ENCODE results near the gene HLF.

The HLF gene

GRCh38 chr17:55274355-55275255 is 9.8 kb downstream of the HLF start:
- no peak for DNase-seq (ENCODE audit: low spot score)

GRCh38 chr17:55275894-55276804 is 11.4 kb downstream of the HLF start:
- peak; percentile 22 for DNase-seq (ENCODE audit: low spot score)

DNA sequence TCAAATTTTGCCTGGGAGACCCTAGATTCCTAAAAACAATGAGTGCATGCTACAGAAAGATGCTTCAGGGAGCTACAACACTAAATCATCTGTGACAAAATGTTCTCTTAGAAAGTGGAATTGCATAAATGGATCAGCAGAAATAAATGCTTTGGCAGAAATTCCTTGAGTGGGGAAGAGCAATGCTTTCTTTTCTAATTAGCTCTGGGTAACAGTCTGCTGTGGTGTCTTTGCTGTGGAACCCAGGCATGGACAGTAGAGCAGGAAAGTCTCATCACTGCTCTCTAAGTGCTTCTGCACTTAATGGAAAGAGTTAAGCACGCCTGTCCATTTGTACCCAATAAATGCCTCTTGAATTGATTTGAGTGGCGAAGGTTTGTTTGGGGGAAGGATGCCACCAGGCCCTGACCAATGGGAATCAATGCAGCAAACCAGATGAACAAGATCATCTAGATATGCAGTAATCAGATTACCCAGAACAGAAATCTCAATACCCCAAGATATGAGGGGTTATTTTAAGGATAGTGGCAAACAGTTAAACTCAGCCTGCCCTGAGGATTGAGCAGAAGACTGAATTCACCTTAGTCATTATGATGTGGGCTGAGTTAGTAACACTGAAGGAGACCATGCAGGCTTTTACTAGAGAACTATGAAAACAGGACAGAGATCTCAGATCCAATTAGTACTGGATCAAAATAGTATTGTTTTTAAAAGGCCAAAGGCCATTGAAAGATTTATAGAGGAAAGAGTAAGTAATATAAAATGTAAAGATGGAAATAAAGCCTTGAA is 13.6 kb downstream of the HLF start:
- no peak for DNase-seq (ENCODE audit: low spot score)

GRCh38 chr17:55279203-55279602 is 14.4 kb downstream of the HLF start:
- no peak for DNase-seq (ENCODE audit: low spot score)

DNA sequence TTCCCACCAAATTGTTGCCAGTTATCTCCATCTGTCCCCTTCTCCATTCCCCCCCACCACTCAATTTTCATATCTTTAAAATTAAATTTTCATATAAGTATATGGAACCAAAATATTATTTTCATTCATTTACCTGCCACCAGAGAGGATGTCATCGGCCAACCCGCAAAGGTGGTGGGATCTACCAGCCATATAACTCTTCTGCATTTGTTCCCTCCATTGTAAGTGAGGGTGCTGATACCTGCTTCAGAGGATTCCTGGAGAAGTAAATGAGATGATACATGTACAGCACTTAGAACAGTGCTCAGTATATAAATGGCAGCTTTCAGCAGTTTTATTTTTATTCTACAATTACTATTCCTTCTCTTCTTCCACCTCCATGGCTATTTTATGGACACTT is 15.0 kb downstream of the HLF start:
- DNase-seq (ENCODE audit: low spot score), result no peak

- no peak for DNase-seq (ENCODE audit: low spot score)
Observed at GRCh38 chr17:55280212-55280611, 15.5 kb downstream of the HLF start.

DNA sequence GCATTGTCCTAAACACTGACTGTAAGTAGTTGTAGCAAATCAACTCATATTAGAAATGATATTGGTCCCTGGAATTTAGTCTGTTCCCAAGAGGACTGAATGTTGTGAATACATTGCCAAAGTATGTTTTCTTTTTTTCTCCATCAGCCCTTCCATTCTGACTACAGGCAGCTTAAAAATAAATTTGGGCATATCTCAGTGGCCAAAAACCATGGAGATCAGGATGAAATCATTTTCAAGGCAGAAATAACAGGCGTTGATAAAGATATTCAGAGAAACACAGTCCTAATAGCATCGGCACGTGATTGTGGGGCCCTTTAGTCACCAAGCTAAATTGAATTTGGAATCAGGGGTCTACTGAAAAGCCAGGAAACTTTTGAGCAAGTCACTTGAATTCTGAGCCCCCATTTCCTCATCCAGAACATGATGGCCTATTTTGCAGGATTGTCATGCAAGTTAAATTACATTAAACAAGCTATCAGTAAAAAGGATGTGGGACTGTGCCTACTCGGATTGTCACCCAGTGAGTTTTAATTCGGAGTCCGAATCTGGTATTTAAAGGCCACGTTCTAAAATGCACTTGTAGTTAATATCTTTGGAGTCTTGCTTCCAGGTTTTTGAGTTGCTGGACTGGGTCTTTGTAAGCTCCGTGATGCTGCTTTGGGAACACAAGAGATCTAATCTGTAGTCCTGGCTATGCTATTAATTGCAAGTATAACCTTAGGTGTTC is 17.1 kb downstream of the HLF start:
- no peak for DNase-seq (ENCODE audit: low spot score)

DNA sequence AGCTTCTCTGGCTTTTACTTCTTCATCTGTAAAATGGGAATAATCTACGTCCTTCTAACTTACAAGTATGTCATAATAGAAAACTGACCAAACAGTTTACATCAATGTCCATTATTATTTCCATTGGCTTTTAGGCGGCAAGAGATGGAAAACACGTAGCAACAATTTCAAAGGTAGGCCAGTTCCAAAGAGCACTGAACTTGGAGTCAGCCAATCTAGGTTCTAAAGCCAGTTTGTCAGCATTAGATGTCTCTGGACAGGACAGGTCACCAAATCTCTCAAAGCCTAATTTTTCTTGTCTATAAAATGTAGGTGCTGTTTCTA is 17.6 kb downstream of the HLF start:
- no peak for DNase-seq (ENCODE audit: low spot score)

GRCh38 chr17:55282741-55283140 is 18.0 kb downstream of the HLF start:
- DNase-seq (ENCODE audit: low spot score), result no peak

GRCh38 chr17:55283256-55283965 is 18.7 kb downstream of the HLF start:
- no peak for DNase-seq (ENCODE audit: low spot score)

DNA sequence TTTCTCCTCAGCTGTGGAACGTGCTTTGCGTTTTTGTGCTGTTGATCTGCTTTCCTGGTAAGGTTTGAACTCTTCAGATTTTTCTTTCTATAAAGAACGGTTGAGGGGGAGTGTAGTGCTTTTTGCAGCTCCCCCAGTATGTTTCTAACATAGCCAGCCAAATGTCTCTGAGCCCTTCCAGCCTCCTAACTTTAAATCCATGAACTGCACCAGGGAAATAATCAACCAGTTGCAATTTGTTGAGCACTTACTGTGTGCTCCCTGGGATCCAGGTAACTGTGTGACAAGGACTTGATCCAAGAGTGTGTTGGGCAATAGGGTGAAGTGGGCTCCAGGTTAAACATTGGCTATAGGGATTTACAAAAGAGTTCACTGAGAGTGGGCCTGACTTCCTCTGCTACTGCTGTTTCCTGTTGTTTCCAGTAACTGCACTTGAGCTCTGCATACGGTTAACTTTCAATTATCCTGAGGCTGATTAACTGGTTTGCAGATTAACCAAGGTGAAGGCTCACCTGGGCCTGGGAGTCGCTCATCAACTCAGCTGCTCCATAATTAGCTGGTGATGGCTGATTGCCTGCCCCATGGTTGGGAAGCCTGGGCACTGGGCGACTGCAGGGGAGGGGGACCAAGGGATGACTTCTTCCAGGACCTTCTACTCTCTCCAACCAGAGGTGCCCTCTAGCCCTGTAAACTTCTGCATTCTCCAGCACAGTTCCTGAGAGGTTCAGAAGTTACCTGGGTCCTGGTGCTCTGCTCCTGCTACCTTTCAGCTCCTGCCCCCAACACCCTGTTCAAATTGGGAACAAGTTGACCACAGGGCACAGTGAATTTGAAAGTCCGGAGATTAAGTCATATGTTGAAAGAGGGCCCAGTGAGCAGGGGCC is 19.5 kb downstream of the HLF start:
- no peak for DNase-seq (ENCODE audit: low spot score)

DNA sequence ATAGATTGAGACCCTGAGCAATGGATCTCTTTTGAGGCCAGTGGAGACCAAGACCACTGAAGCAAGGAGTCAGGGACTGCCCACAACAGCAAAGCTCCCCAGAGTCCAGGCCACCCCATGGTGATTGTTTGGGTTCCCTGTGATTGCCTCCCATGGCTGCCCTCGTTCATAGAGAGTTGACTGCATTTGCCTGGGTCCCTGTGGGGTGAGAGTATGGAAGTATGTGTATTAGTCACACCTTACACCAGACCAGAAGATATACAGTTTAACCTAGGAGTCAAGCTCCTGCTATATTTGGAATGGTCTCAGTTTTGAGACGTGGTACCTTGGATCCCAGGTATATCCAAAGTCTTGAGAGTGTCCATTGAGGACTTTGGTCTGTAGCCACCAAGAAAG is 20.2 kb downstream of the HLF start:
- DNase-seq (ENCODE audit: low spot score), result no peak

- no peak for DNase-seq (ENCODE audit: low spot score)
Observed at GRCh38 chr17:55285340-55286301, 20.9 kb downstream of the HLF start.

- DNase-seq (ENCODE audit: low spot score), result no peak
Observed at GRCh38 chr17:55286681-55287589, 22.2 kb downstream of the HLF start.

DNA sequence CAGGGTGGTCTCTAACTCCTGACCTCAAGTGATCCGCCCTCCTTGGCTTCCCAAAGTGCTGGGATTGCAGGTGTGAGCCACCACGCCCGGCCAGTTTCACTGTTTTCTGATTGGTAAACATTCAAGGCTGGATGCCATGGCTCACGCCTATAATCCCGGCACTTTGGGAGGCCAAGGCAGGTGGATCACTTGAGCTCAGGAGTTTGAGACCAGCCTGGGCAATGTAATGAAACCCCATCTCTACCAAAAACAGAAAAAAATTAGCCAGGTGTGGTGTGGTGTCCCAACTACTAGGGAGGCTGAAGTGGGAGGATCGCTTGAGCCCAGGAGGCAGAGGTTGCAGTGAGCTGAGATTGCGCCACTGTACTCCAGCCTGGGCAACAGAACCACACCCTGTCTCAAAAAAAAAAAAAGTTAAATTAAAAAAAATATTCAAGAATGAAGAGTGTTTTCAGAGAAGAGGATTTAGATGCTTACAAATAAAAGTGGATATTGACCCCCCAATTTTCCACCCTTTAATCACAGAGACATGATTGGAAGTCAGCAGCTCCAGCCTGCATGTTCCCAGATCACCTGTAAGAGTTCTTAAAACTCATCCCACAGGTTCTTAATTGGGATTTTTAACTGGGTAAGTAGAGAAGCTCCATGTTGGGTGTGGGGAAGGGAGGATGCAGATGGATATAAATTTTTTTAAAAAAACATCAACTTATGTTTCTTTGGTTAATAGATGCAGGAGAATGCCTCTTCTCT is 23.8 kb downstream of the HLF start:
- no peak for DNase-seq (ENCODE audit: low spot score)

DNA sequence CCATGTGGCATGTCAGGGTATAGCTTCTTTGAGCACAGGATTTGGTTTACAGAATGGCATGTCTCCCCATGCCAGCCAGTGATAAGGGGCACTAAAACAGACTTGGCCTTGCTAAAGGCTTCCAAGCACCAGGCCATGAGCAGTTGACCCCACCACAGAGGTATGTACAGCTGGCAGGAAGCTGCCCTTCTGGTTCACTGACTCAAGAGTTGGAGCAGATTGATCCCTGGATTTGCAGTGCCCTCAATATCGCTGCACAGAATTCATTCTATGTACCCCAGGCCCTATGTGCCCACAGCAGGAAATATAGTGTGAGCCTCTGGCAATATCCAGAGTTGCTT is 24.3 kb downstream of the HLF start:
- no peak for DNase-seq (ENCODE audit: low spot score)

- DNase-seq (ENCODE audit: low spot score), result no peak
Observed at GRCh38 chr17:55289978-55290377, 25.2 kb downstream of the HLF start.
